GM13977 (cell line): ENCODE results near the gene PALM3.

Experiments used
- DNase-seq: peaks from one replicate; pipeline ENCODE4 v3.0.0; 2012; ENCODE audit warnings: low spot score
- in situ Hi-C: fragments of 300-500 bp; cut with MboI; formaldehyde crosslinking; loops from one replicate; pipeline ENCODE4 v1.12.0; 2022; ENCODE audit warnings: low sequenced_read_pairs, low pct_unique_long_range_greater_than_20kb, mixed read lengths, inconsistent platforms; ENCODE audit not compliant: unreplicated experiment
- TF ChIP-seq, protein P1 (sequence below): IDR thresholded peaks from 2 replicates; pipeline ENCODE4 v1.5.1; 2012; ENCODE audit warnings: mild to moderate bottlenecking, control low read depth; ENCODE audit not compliant: insufficient read depth; ENCODE audit errors: extremely low read depth, missing control alignments

PALM3 gene

DNA sequence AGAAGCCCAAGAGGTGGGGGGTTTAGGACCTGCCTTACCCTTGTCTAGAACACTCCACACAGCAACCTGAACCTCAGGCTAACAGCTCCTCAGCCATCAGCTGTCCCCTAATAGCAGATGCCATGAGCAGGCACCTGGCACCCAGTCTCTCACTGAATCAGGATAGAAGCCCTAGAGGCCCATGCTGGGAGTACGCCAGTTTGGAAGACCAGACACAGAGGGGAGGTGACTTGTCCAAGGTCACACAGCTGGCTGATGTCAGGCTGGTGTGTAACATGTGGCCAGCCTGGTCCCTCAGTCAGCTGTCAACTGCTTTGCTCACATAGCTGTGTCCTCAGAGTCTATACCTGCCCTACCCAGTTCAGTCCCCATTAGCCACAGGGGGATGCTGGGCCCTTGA is 41.4 kb upstream of the PALM3 start:
- DNase-seq, result no peak
- TF ChIP-seq, protein P1, sequence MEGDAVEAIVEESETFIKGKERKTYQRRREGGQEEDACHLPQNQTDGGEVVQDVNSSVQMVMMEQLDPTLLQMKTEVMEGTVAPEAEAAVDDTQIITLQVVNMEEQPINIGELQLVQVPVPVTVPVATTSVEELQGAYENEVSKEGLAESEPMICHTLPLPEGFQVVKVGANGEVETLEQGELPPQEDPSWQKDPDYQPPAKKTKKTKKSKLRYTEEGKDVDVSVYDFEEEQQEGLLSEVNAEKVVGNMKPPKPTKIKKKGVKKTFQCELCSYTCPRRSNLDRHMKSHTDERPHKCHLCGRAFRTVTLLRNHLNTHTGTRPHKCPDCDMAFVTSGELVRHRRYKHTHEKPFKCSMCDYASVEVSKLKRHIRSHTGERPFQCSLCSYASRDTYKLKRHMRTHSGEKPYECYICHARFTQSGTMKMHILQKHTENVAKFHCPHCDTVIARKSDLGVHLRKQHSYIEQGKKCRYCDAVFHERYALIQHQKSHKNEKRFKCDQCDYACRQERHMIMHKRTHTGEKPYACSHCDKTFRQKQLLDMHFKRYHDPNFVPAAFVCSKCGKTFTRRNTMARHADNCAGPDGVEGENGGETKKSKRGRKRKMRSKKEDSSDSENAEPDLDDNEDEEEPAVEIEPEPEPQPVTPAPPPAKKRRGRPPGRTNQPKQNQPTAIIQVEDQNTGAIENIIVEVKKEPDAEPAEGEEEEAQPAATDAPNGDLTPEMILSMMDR, result no peak

DNA sequence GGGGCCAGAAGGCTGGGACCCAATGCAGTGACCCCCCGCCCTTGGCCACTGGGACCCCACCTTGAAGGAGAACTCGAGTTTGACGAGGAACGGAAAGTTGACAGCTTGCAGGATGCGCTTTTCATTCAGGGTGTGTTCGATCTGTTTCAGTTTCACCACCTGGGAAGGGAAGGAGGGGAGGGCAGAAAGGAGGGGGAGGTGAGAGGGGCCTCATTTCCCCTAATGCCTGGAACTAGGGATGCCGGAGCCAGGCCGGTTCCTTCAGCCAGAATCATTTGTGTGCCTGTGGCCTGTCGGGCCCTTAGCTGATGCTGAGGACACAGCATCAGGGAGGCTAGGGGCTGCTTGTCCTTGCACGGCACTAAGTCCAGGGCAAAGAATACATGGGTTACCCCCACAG is 40.9 kb upstream of the PALM3 start:
- no peak for DNase-seq
- in situ Hi-C loops, result no loop called here
- TF ChIP-seq, protein P1, result no peak

More for the DNA sequence above, 41.4 kb upstream of the PALM3 start:
- in situ Hi-C loops, result no loop called here

DNA sequence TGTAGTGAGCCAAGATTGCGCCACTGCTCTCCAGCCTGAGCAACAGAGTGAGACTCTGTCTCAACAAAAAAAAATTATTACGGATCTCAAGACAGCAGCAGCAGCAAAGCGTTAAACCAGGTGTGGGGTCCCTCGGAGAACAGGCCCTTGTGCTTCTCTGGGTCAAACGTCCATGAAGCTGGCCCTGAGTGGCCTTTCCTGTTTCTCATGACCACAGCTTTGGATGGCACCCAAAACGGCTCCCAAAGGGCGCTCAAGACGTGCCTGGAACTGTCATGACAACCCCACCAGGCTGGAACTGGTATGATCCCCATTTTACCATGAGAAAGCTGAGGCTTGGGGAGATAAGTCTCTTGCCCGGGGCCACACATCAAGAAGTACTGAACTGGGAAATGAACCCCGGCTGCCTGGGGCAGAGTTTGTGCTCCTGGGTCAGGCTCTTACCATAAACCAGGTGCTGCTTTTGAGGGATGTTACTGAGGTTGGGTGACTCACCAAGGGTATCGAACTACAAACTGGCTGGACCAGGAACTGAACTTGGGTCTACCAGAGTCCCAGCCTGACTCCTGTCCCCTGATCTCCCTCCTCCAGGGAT is 40.3 kb upstream of the PALM3 start:
- DNase-seq, result no peak
- TF ChIP-seq, protein P1, result no peak
- in situ Hi-C loops, result no loop called here

DNA sequence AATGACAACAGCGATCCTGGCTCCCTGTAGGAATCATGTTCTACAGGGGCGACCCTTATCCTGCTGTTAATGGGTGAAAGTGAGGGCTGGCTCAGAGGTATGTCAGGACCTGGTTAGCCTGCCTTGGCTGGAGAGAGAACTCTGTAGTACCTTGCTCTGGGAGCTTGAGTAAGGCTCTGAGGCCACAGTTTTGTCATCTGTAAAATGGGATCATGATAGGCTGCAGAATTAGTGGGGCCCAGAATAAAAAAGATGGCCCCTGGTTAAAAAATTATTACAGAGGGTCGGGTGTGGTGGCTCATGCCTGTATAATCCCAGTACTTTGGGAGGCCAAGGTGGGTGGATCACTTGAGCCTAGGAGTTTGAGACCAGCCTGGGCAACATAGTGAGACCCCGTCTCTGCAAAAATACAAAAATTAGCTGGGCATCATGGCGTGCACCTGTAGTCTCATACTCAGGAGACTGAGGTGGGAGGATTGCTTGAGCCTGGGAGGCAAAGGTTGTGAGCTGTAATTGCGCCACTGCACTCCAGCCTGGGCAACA is 39.2 kb upstream of the PALM3 start:
- TF ChIP-seq, protein P1, result no peak
- DNase-seq, result no peak
- in situ Hi-C loops, result no loop called here

DNA sequence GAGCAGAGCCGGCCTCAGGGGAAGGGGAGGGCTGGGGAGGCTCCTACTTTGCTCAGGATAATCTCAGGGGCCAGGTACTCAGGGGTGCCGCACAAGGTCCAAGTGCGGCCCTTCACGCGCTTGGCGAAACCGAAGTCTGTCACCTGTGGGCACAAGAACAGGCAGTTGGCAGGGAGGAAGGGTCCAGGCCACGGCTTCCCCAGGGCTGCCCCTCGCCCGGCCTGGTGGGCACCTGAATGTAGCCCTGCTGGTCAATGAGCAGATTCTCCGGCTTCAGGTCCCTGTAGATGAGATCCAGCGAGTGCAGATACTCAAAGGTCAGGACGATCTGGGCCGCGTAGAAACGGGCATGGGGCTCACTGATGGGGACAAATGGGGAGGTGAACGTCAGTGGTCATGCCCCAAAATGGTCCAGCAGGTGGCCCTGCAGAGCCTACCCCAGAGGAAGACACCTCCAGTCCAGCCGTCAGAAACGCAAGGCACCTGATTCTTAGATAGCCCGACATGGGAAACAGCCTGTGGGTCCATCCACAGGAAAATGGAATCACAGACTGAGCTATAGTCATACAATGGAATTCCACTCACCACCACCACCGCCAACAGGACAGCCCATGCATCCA is 35.8 kb upstream of the PALM3 start:
- in situ Hi-C loops, result no loop called here

DNA sequence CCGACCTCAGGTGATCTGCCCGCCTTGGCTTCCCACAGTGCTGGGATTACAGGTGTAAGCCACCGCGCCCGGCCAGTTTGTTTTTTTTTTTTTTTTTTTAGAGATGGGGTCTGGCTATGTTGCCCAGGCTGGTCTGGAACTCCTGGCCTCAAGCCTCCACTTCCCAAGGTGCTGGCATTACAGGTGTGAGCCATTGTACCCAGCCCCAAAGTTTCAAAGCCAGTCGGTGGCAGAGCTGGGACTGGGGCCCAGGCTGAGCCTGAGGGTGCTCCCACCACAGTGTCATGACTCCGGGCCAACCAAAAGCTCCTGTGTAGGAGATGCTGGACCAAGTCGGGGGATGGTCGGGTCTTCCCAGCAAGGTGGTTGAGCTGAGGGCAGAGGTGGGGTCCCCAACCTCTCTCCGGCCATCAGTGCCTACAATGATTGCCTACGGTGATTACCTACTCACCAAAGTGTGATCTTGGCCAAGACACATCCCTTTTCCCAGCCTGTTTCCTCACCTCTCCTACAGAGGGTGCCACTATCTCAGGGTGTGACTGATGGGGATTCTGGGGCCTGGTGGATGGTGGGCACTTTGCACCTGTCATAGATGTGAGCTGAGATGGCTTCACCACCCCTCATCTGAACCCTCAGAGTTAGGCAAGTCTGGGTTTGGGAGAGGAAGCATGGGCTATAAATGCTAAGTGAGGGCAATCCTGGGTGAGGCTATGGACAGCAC is 34.6 kb upstream of the PALM3 start:
- TF ChIP-seq, protein P1, result peak; percentile 19

More for the DNA sequence above, 35.8 kb upstream of the PALM3 start:
- no peak for DNase-seq
- TF ChIP-seq, protein P1, result peak; percentile 14

More for the DNA sequence above, 34.6 kb upstream of the PALM3 start:
- in situ Hi-C loops, result no loop called here
- DNase-seq, result no peak
